T-helper 2 cell treated with Interferon-gamma antibody and Interleukin-4, amounts not matched to agents 5 μg/mL and 100 μg/mL, for 36 hours (primary cell): ENCODE data around the gene GPR31.

ENCODE experiments used
- DNase-seq: peaks from one replicate; pipeline ENCODE4 v3.0.0; 2021; ENCODE audit warnings: low spot score
- H3K27ac Mint-ChIP-seq: one replicate; pipeline ENCODE4 v1.8.0; 2021; ENCODE audit warnings: mild to moderate bottlenecking, mixed read lengths
- H3K27me3 Mint-ChIP-seq: one replicate; pipeline ENCODE4 v1.8.0; 2021; ENCODE audit warnings: low read depth, mixed read lengths
- H3K36me3 Mint-ChIP-seq: one replicate; pipeline ENCODE4 v1.8.0; 2021; ENCODE audit warnings: low read depth, mixed read lengths
- H3K4me1 Mint-ChIP-seq: one replicate; pipeline ENCODE4 v1.8.0; 2021; ENCODE audit warnings: low read depth, mixed read lengths
- H3K4me3 Mint-ChIP-seq: one replicate; pipeline ENCODE4 v1.8.0; 2022; ENCODE audit warnings: mild to moderate bottlenecking, moderate library complexity, mixed read lengths
- H3K9me3 Mint-ChIP-seq: one replicate; pipeline ENCODE4 v1.8.0; 2021; ENCODE audit warnings: mixed read lengths

GPR31 gene

GRCh38 chr6:167154895-167155294, 2.9 kb downstream of the GPR31 start:
- H3K27ac Mint-ChIP-seq: no peak overlapping the region
- DNase-seq: no peak
- H3K4me3 Mint-ChIP-seq: no peak overlapping the region
- peaks cover 2% of the 10 kb centered on the region for H3K4me1 Mint-ChIP-seq
- no peaks in the 10 kb centered on the region for H3K27me3 Mint-ChIP-seq
- no peaks in the 10 kb centered on the region for H3K9me3 Mint-ChIP-seq
- H3K36me3 Mint-ChIP-seq: no peaks in the 10 kb centered on the region

DNA sequence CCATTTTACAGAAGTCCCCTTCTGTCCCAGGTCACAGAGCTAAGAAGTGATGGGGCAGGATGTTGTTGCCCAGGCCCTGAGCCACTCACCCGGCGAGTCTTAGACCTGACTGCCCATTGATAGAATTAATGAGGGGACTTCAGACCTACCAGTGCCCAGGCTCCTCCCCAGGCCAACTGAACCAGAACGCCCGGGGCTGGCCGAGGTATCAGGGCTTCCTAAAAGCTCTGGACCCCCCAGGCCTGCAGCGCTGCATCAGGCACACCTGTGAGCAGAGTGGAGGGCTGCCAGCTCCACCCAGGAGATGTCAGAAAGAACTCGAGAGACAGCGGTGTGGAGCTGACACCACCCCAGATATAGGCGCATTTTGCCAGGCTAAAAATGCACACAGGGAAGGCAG, 3.5 kb downstream of the GPR31 start:
- DNase-seq: no peak
- no peaks in the 10 kb centered on the region for H3K36me3 Mint-ChIP-seq
- H3K4me1 Mint-ChIP-seq: peaks cover 2% of the 10 kb centered on the region
- H3K4me3 Mint-ChIP-seq: no peak overlapping the region
- no peaks in the 10 kb centered on the region for H3K27me3 Mint-ChIP-seq
- H3K27ac Mint-ChIP-seq: no peak overlapping the region
- no peaks in the 10 kb centered on the region for H3K9me3 Mint-ChIP-seq

DNA sequence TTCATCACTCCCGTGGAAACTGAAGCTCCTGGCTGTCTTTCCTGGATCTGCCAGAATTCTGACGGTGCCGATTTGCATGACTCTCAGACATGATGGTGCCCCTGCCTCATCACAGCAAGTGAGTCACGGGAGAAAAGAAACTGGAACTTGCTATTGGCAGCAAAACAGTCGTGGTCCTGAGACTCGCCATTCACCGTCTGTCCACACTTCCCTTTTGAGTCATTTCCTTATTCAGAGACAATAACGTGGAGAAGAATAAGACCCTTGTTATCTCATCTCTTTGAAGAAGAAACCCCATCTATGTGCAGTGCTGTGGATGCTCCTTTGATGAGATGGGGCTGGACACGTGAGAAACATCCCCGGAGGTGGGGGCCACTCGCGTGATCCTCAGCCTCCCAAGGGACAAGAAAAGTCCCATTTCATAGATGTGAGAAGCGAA, 4.2 kb downstream of the GPR31 start:
- no peaks in the 10 kb centered on the region for H3K27me3 Mint-ChIP-seq
- H3K36me3 Mint-ChIP-seq: no peaks in the 10 kb centered on the region
- H3K4me3 Mint-ChIP-seq: no peak overlapping the region
- H3K9me3 Mint-ChIP-seq: no peaks in the 10 kb centered on the region
- H3K27ac Mint-ChIP-seq: no peak overlapping the region
- no peak for DNase-seq
- H3K4me1 Mint-ChIP-seq: peaks cover 2% of the 10 kb centered on the region

DNA sequence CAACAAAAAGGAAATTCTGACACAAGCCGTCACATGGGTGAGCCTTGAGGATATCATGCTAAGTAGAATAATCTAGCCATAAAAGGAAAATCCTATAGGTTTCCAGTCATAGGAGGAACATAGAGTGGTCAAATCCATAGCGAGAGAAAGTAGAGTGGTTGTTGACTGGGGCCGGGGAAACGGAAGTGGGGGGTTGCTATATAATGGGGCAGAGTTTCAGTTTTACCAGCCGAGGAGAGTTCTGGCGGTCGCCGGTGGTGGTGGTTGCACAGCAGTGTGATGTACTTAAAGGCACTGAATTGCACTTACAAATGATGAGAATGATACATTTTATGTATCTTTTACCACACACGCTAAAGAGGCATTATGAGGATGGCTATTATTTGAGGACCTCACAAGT, 4.9 kb downstream of the GPR31 start:
- Mint-ChIP-seq H3K4me3 (no peak overlapping the region), H3K9me3 (no peaks in the 10 kb centered on the region), H3K36me3 (no peaks in the 10 kb centered on the region), H3K27me3 (no peaks in the 10 kb centered on the region), H3K4me1 (peaks cover 2% of the 10 kb centered on the region), H3K27ac (no peak overlapping the region)
- no peak for DNase-seq

GRCh38 chr6:167151648-167152047, 6.1 kb downstream of the GPR31 start:
- peaks cover 1% of the 10 kb centered on the region for H3K27me3 Mint-ChIP-seq
- H3K27ac Mint-ChIP-seq: no peak overlapping the region
- H3K9me3 Mint-ChIP-seq: no peaks in the 10 kb centered on the region
- no peak overlapping the region for H3K4me3 Mint-ChIP-seq
- H3K4me1 Mint-ChIP-seq: peaks cover 2% of the 10 kb centered on the region
- DNase-seq: no peak
- H3K36me3 Mint-ChIP-seq: no peaks in the 10 kb centered on the region

GRCh38 chr6:167150941-167151549, 6.7 kb downstream of the GPR31 start:
- H3K4me3 Mint-ChIP-seq: no peak overlapping the region
- no peak overlapping the region for H3K27ac Mint-ChIP-seq
- H3K4me1 Mint-ChIP-seq: peaks cover 2% of the 10 kb centered on the region
- DNase-seq: no peak
- H3K36me3 Mint-ChIP-seq: no peaks in the 10 kb centered on the region
- no peaks in the 10 kb centered on the region for H3K9me3 Mint-ChIP-seq
- peaks cover 4% of the 10 kb centered on the region for H3K27me3 Mint-ChIP-seq

DNA sequence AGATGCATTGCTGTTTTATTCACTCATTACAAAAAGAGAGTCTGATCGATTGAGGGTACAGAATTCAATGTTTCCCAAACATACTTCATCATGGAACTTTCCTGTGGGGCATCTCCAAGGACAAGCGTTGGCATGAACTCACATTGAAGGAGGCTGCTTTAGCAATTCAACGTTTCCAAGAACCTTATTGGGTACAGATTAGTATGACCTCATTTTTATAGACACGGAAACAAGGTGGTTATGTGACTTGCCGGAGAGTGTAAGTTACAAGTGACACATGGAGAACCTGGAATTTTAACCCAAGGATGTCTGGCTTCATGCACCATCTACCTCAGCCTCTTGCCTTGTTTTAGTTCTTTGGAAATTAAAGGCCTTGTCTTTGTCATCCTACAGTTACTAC, 8.8 kb downstream of the GPR31 start:
- no peak for DNase-seq
- H3K4me3 Mint-ChIP-seq: no peak overlapping the region
- H3K9me3 Mint-ChIP-seq: no peaks in the 10 kb centered on the region
- H3K27ac Mint-ChIP-seq: no peak overlapping the region
- peaks cover 11% of the 10 kb centered on the region for H3K27me3 Mint-ChIP-seq
- no peaks in the 10 kb centered on the region for H3K36me3 Mint-ChIP-seq
- peaks cover 2% of the 10 kb centered on the region for H3K4me1 Mint-ChIP-seq

GRCh38 chr6:167148021-167148420, 9.8 kb downstream of the GPR31 start:
- no peak for DNase-seq

DNA sequence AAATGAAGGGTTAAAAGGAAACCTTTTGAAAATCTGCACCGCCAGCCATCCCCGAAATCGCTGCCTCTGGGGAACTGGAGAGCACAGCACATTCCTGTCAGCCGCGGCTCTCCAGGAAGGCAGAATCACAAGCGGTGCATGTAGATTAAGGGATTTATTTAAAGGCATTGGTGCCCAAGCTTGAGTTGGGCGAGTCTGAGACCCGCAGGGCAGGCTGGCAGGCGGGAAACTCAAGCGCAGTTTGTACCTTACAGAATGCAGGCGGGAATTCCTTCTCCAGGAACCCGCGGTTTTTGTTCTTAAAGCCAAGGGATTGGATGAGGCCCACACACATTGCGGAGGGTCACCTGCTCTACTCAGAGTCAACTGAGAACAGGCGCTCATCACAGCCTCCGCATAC, 10.8 kb downstream of the GPR31 start:
- no peaks in the 10 kb centered on the region for H3K4me1 Mint-ChIP-seq
- no peaks in the 10 kb centered on the region for H3K36me3 Mint-ChIP-seq
- no peak for DNase-seq
- no peaks in the 10 kb centered on the region for H3K9me3 Mint-ChIP-seq
- H3K4me3 Mint-ChIP-seq: no peak overlapping the region
- peaks cover 14% of the 10 kb centered on the region for H3K27me3 Mint-ChIP-seq
- no peak overlapping the region for H3K27ac Mint-ChIP-seq

More at GRCh38 chr6:167148021-167148420, 9.8 kb downstream of the GPR31 start:
- Mint-ChIP-seq H3K27ac (no peak overlapping the region), H3K4me1 (no peaks in the 10 kb centered on the region), H3K9me3 (no peaks in the 10 kb centered on the region), H3K27me3 (peaks cover 11% of the 10 kb centered on the region), H3K36me3 (no peaks in the 10 kb centered on the region), H3K4me3 (no peak overlapping the region)

- Mint-ChIP-seq H3K9me3 (no peaks in the 10 kb centered on the region), H3K4me3 (no peak overlapping the region), H3K4me1 (no peaks in the 10 kb centered on the region), H3K27me3 (peaks cover 14% of the 10 kb centered on the region), H3K36me3 (no peaks in the 10 kb centered on the region), H3K27ac (no peak overlapping the region)
- DNase-seq: no peak
Observed at GRCh38 chr6:167146135-167146534, 11.6 kb downstream of the GPR31 start.

DNA sequence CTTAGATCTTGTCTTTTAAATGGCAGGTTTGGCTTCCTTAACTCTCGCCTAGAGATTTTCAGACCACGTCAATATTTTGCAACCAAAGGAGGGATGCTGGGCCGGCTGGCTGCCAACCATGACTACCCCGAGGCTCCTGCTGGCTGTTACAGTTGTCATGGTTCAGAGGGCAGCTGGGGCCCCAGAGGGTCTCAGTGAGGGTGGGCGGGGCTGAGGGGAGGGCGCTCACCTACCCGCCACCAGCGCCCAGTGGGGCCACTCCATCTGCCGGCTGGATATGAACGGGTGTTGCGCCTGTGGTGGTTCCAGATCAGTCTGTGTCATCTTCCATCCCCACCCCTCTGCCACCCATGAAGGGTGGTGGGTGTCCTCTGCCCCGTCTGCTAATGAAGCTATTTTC, 12.3 kb downstream of the GPR31 start:
- no peak overlapping the region for H3K4me3 Mint-ChIP-seq
- peaks cover 15% of the 10 kb centered on the region for H3K27me3 Mint-ChIP-seq
- H3K36me3 Mint-ChIP-seq: no peaks in the 10 kb centered on the region
- no peak overlapping the region for H3K27ac Mint-ChIP-seq
- H3K4me1 Mint-ChIP-seq: no peaks in the 10 kb centered on the region
- DNase-seq: no peak
- H3K9me3 Mint-ChIP-seq: no peaks in the 10 kb centered on the region

GRCh38 chr6:167143041-167143440, 14.7 kb downstream of the GPR31 start:
- Mint-ChIP-seq H3K4me1 (no peaks in the 10 kb centered on the region), H3K4me3 (no peak overlapping the region), H3K36me3 (no peaks in the 10 kb centered on the region), H3K27me3 (peaks cover 20% of the 10 kb centered on the region), H3K9me3 (no peaks in the 10 kb centered on the region), H3K27ac (no peak overlapping the region)
- DNase-seq: no peak

DNA sequence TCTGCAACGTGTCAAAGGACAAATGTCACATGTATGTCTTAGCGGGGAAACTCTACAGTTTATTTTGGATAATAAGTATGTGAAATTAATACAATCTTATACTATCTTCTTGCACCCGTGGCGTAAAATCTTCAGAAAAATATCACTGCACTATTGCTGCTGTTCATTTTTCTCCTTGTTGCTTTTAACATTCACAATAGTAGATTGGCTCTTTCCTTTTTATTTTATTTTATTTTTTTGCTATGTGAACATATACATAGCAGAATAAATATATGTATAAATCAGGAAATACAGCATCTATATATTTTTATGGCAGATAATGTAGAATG, 15.4 kb downstream of the GPR31 start:
- H3K9me3 Mint-ChIP-seq: no peaks in the 10 kb centered on the region
- H3K36me3 Mint-ChIP-seq: no peaks in the 10 kb centered on the region
- H3K4me1 Mint-ChIP-seq: no peaks in the 10 kb centered on the region
- H3K27me3 Mint-ChIP-seq: peaks cover 24% of the 10 kb centered on the region
- DNase-seq: no peak
- no peak overlapping the region for H3K4me3 Mint-ChIP-seq
- no peak overlapping the region for H3K27ac Mint-ChIP-seq

GRCh38 chr6:167141667-167142432, 15.9 kb downstream of the GPR31 start:
- H3K9me3 Mint-ChIP-seq: no peaks in the 10 kb centered on the region
- H3K4me3 Mint-ChIP-seq: no peak overlapping the region
- peaks cover 2% of the 10 kb centered on the region for H3K4me1 Mint-ChIP-seq
- peak; percentile 9 for DNase-seq
- H3K36me3 Mint-ChIP-seq: no peaks in the 10 kb centered on the region
- peaks cover 28% of the 10 kb centered on the region for H3K27me3 Mint-ChIP-seq
- H3K27ac Mint-ChIP-seq: no peak overlapping the region
